ENCODE results near the gene BNC1.

The BNC1 gene

DNA sequence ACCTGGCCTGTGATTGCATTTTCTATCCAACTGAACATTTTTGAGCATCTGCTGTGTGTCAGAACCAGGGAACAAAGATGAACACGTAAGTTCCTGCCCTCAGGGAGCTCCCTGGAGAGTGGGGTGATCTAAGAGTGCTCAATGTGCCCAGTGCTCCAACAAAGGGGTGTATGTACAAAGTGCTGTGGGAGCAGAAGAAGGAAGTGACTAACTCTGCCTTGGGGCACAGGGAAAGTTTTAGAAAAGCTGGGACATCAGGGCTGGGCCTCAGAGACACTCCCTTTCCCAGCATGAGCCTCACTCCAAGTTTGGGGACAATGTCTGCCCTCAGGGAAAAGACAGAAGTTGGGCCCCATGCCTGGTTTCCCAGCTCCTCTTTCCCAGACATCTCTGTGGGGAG lies 27.6 kb upstream of the BNC1 start:
- Histone ChIP-seq H3K27ac (ENCODE audit: low read depth, low read length) (no peak overlapping the region), H3K36me3 (ENCODE audit: insufficient read depth, low read length) (no peaks in the 10 kb centered on the region), H3K9ac (ENCODE audit: low read length) (no peak overlapping the region), H3K4me1 (ENCODE audit: insufficient read depth, low read length) (no peaks in the 10 kb centered on the region), H3K27me3 (ENCODE audit: control insufficient read depth in 1 of 2, insufficient read depth in 2 of 2, low read length in 2 of 2) (peaks cover 0 to under 1% of the 10 kb centered on the region in 2 donors), H3K9me3 (ENCODE audit: low read length) (no peaks in the 10 kb centered on the region), H3K4me3 (ENCODE audit: low read depth in 1 of 2, low read length in 2 of 2) (no peak overlapping the region)

DNA sequence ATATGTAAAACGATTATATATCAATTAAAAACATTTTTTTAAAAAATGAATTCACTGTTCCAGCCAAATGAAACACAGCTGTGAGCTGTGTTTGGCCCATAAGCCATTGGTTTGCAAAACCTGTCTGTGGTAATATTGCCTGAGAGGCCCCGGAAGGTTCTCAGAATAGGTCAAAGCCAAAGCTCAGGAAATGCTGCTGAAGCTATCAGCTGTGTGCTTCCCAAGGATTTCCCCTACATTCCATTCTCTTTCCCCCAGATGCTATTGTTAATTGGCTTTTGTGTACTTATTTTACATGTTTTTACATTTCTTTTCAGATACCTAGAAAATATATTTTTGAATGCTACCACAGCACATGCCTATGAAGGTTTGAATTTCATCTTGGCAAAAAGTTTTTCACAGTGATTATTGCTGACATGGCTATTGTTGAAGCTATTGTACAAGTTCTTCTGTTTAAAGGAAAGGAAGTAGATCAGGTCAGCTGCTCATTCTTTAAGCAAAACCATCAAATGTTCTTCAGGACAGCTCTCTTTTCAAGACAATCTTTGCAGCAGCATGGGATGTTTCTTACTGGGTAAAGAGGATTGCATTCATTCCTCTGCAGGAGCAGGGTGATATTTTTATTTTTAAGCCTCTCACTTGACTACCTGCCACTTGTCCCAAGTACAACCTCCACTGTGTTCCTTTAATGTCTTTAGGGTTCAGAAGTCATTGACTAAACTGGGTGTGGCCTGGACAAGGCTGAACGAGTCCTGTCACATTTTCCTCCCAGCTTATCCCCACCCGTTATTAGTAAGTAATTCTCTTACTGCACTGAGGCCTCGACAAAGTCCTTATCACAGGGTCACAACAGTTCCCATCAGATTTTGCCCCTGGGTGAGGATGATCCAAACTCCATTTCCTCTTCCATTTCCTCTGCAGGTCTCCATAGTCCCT lies 26.3 kb upstream of the BNC1 start:
- no peak overlapping the region for H3K27ac ChIP-seq (ENCODE audit: low read depth, low read length)
- peaks cover 0 to 6% of the 10 kb centered on the region in 2 donors for H3K27me3 ChIP-seq (ENCODE audit: control insufficient read depth in 1 of 2, insufficient read depth in 2 of 2, low read length in 2 of 2)
- H3K9me3 ChIP-seq (ENCODE audit: low read length), result no peaks in the 10 kb centered on the region

DNA sequence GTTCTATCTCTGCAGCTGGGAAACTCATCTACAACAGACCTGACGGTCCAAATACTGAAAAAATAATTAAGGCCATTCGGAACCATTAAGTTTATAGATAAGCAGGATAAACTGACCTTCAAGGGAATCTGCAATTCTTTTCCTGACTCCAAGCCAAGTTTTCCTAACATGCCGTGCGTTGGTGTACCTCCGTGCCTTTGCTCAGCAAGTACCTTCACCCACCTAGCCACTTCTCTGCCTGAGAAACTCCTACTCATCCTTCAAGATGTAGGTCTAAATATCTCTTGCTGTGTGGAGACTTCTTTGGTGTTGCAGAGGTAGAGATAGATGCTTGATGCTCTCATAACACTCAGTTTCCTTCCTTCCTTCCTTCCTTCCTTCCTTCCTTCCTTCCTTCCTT lies 24.2 kb upstream of the BNC1 start:
- H3K27ac ChIP-seq (ENCODE audit: low read depth, low read length), result no peak overlapping the region
- H3K9ac ChIP-seq (ENCODE audit: low read length), result no peak overlapping the region
- H3K9me3 ChIP-seq (ENCODE audit: low read length), result no peaks in the 10 kb centered on the region
- H3K27me3 ChIP-seq (ENCODE audit: control insufficient read depth in 1 of 2, insufficient read depth in 2 of 2, low read length in 2 of 2), result peaks cover 0 to 10% of the 10 kb centered on the region in 2 donors
- no peaks in the 10 kb centered on the region for H3K4me1 ChIP-seq (ENCODE audit: insufficient read depth, low read length)
- H3K36me3 ChIP-seq (ENCODE audit: insufficient read depth, low read length), result no peaks in the 10 kb centered on the region
- no peak overlapping the region for H3K4me3 ChIP-seq (ENCODE audit: low read depth in 1 of 2, low read length in 2 of 2)

More for the DNA sequence above, 26.3 kb upstream of the BNC1 start:
- Histone ChIP-seq H3K4me1 (ENCODE audit: insufficient read depth, low read length) (no peaks in the 10 kb centered on the region), H3K9ac (ENCODE audit: low read length) (no peak overlapping the region), H3K4me3 (ENCODE audit: low read depth in 1 of 2, low read length in 2 of 2) (no peak overlapping the region), H3K36me3 (ENCODE audit: insufficient read depth, low read length) (no peaks in the 10 kb centered on the region)

DNA sequence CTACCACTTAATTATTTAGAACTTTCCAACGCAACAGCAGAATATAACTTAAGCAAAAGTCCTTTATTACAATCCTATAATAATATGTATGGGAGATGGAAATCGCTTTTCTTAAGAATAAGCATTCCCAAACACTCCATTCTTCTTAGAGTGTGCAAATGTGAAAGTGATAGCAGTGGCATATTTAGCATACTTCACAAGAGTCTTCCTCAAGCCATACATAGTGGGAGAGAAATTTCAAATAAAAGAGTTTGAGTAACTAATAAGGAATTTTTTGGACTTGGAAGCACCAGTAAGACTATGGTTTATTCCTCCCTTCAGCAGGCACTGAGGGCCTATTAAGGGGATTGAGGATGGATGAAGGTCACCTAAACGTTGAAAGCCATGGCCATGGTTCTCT lies 22.1 kb upstream of the BNC1 start:
- Histone ChIP-seq H3K4me1 (ENCODE audit: insufficient read depth, low read length) (no peaks in the 10 kb centered on the region), H3K27me3 (ENCODE audit: control insufficient read depth in 1 of 2, insufficient read depth in 2 of 2, low read length in 2 of 2) (peaks cover 0 to 10% of the 10 kb centered on the region in 2 donors), H3K27ac (ENCODE audit: low read depth, low read length) (no peak overlapping the region), H3K36me3 (ENCODE audit: insufficient read depth, low read length) (no peaks in the 10 kb centered on the region), H3K4me3 (ENCODE audit: low read depth in 1 of 2, low read length in 2 of 2) (no peak overlapping the region), H3K9ac (ENCODE audit: low read length) (no peak overlapping the region), H3K9me3 (ENCODE audit: low read length) (no peaks in the 10 kb centered on the region)

DNA sequence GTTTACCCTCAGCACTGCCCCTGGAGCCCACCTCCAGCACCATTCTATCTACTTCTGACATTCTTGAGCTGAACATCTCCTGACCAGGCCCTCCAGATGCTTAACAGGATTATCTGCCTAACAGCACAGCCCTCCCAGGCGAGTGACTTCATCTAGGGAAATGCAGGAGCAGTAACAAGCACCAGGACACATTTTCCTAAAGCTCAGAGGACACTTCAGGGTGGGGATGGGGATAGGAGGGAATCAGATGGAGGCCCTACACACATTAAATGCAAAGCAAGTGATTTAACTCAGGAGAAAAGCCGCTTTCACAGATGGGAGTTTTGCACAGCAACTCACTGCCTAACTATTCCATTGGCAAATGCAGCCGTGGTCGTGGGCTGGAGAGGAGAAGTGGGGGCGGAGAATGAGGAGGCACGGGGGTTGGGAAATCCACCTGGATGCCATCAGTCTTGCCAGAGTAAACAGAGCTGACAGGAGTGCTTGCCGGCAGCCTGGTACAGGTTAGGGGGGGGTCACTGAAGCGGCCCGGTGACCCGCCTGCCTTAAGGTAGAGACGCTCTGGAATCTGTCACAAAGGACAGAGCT lies 21.3 kb upstream of the BNC1 start:
- H3K4me3 ChIP-seq (ENCODE audit: low read depth in 1 of 2, low read length in 2 of 2), result no peak overlapping the region
- H3K9ac ChIP-seq (ENCODE audit: low read length), result no peak overlapping the region
- no peaks in the 10 kb centered on the region for H3K36me3 ChIP-seq (ENCODE audit: insufficient read depth, low read length)
- H3K4me1 ChIP-seq (ENCODE audit: insufficient read depth, low read length), result no peaks in the 10 kb centered on the region
- no peaks in the 10 kb centered on the region for H3K9me3 ChIP-seq (ENCODE audit: low read length)
- peaks cover 0 to 10% of the 10 kb centered on the region in 2 donors for H3K27me3 ChIP-seq (ENCODE audit: control insufficient read depth in 1 of 2, insufficient read depth in 2 of 2, low read length in 2 of 2)
- H3K27ac ChIP-seq (ENCODE audit: low read depth, low read length), result no peak overlapping the region

DNA sequence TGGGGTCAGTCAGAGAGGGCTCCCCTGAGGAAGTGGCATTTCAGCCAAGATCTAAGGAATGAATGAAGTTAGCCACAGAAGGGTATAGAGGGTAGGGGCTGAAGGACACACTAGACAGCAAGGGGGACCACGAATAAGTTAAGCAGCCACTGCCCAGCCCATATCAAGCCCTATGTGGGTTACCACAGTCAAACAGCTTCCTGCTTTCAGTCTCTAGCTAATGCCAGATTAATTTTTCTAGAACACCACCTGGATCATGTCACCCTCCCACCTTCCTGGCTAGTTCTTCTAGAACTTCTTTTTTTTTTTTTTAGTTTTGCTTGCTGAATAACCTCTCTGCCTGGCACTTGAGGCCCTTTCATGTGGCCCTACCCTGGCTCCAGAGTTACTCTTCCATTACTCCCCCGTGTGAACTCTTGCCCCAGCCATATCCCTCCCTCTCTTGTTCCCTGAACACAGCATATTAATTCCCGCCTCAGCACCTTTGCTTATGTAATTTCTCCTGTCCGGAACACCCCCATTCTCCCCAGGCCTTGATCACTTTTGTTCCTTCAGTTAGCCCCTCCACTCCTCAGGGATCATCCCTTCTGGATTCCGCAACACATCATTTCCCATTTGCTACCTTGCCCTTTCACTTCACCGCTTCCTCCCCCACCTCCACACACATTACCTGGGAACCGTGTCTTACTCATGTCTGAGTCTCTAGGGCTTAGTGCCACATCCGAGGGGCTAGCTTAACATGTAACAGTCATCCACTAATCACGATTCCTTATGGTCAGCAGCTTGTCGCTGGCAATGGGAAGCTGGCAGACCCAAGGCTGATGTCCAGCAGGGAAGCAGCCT lies 20.6 kb upstream of the BNC1 start:
- H3K9ac ChIP-seq (ENCODE audit: low read length), result no peak overlapping the region
- H3K27me3 ChIP-seq (ENCODE audit: control insufficient read depth in 1 of 2, insufficient read depth in 2 of 2, low read length in 2 of 2), result peaks cover 0 to 10% of the 10 kb centered on the region in 2 donors
- no peaks in the 10 kb centered on the region for H3K9me3 ChIP-seq (ENCODE audit: low read length)
- no peaks in the 10 kb centered on the region for H3K36me3 ChIP-seq (ENCODE audit: insufficient read depth, low read length)
- no peak overlapping the region for H3K27ac ChIP-seq (ENCODE audit: low read depth, low read length)
- H3K4me1 ChIP-seq (ENCODE audit: insufficient read depth, low read length), result no peaks in the 10 kb centered on the region
- H3K4me3 ChIP-seq (ENCODE audit: low read depth in 1 of 2, low read length in 2 of 2), result no peak overlapping the region

DNA sequence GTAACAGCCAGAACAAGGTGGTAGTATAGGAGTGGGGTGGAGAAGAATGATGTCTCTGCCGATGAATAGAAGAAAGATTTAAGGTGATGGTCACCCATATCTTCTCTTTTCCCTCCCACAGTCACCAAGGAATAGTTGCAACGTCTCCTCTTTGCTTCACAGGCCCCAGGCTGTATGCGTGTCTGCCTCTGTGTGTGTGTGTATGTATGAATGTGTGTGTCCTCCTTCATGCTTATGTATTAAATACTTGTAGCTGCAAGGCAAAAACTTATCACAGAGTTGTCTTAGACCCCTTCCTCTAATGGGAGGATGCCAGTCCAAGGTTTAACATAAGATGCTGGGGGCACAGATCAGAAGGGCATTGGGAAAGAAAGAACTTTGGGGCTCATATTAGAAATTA lies 19.1 kb upstream of the BNC1 start:
- no peaks in the 10 kb centered on the region for H3K9me3 ChIP-seq (ENCODE audit: low read length)
- H3K27me3 ChIP-seq (ENCODE audit: control insufficient read depth in 1 of 2, insufficient read depth in 2 of 2, low read length in 2 of 2), result peaks cover 0 to 10% of the 10 kb centered on the region in 2 donors
- no peak overlapping the region for H3K4me3 ChIP-seq (ENCODE audit: low read depth in 1 of 2, low read length in 2 of 2)
- no peaks in the 10 kb centered on the region for H3K36me3 ChIP-seq (ENCODE audit: insufficient read depth, low read length)
- H3K9ac ChIP-seq (ENCODE audit: low read length), result no peak overlapping the region
- no peaks in the 10 kb centered on the region for H3K4me1 ChIP-seq (ENCODE audit: insufficient read depth, low read length)
- H3K27ac ChIP-seq (ENCODE audit: low read depth, low read length), result no peak overlapping the region

DNA sequence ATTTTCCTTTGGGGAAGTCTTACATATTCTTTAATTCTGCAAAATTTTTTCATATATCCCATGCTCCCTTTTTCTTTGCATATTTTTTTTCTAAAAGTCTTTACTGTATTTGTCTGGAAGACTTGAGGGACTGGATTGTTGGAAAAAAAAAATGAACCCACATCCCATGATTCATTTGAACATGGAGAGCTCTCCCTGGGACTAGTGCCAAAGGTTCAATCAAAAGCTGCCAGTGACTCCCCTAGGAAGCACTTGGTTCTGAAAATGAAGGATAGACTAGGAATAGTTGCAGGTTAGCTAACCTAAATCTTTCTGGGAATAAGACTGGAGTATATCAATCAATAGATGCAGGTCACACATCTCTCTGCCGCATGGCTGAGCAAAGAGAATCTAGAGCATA lies 16.4 kb upstream of the BNC1 start:
- Histone ChIP-seq H3K27ac (ENCODE audit: low read depth, low read length) (no peak overlapping the region), H3K27me3 (ENCODE audit: control insufficient read depth in 1 of 2, insufficient read depth in 2 of 2, low read length in 2 of 2) (peaks cover 0 to 4% of the 10 kb centered on the region in 2 donors), H3K9ac (ENCODE audit: low read length) (no peak overlapping the region), H3K4me3 (ENCODE audit: low read depth in 1 of 2, low read length in 2 of 2) (no peak overlapping the region), H3K9me3 (ENCODE audit: low read length) (no peaks in the 10 kb centered on the region), H3K4me1 (ENCODE audit: insufficient read depth, low read length) (no peaks in the 10 kb centered on the region), H3K36me3 (ENCODE audit: insufficient read depth, low read length) (no peaks in the 10 kb centered on the region)

DNA sequence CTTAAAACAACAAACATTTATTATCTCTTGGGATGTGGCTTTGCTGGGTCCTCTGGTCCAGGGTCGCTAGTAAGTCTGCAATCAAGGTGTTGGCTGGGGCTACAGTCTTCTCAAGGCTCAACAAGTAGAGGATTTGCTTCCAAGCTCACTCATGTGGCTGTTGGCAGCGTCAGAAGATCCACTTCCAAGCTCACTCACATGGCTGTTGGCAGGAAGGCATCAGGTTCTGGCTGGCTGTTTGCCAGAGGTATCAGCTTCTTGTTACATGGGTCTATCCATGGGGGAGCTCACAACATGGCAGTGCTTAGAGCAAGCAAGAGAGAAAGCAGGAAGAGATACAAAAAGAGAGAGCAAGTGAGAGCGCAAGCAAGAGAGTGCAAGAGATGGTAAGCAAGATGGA lies 15.0 kb upstream of the BNC1 start:
- H3K4me3 ChIP-seq (ENCODE audit: low read depth in 1 of 2, low read length in 2 of 2), result no peak overlapping the region
- no peak overlapping the region for H3K9ac ChIP-seq (ENCODE audit: low read length)
- H3K9me3 ChIP-seq (ENCODE audit: low read length), result no peaks in the 10 kb centered on the region
- H3K27me3 ChIP-seq (ENCODE audit: control insufficient read depth in 1 of 2, insufficient read depth in 2 of 2, low read length in 2 of 2), result no peaks in the 10 kb centered on the region
- no peaks in the 10 kb centered on the region for H3K36me3 ChIP-seq (ENCODE audit: insufficient read depth, low read length)
- H3K27ac ChIP-seq (ENCODE audit: low read depth, low read length), result no peak overlapping the region
- H3K4me1 ChIP-seq (ENCODE audit: insufficient read depth, low read length), result no peaks in the 10 kb centered on the region

DNA sequence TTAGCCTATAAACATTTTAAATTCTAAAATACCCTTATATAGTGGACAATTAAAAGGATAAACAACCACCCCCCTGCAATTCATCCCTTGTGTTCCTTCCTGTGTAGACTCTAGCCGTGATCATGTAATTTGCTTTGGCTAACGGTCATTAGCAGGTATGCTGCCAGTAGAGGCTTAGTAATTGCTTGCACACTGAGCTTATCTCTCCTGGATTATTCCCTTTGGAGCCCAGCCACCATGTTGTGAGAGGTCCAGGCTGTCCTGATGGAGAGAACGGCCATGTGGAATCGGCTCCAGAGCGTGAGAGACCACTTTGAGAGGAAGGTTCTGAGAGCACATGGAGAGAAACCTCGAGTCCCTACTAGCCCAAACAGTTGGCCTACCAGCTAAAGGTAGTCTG lies 11.0 kb upstream of the BNC1 start:
- Histone ChIP-seq H3K9ac (ENCODE audit: low read length) (no peak overlapping the region), H3K4me3 (ENCODE audit: low read depth in 1 of 2, low read length in 2 of 2) (no peak overlapping the region), H3K27ac (ENCODE audit: low read depth, low read length) (no peak overlapping the region), H3K36me3 (ENCODE audit: insufficient read depth, low read length) (no peaks in the 10 kb centered on the region), H3K27me3 (ENCODE audit: control insufficient read depth in 1 of 2, insufficient read depth in 2 of 2, low read length in 2 of 2) (no peaks in the 10 kb centered on the region), H3K9me3 (ENCODE audit: low read length) (no peaks in the 10 kb centered on the region), H3K4me1 (ENCODE audit: insufficient read depth, low read length) (no peaks in the 10 kb centered on the region)

DNA sequence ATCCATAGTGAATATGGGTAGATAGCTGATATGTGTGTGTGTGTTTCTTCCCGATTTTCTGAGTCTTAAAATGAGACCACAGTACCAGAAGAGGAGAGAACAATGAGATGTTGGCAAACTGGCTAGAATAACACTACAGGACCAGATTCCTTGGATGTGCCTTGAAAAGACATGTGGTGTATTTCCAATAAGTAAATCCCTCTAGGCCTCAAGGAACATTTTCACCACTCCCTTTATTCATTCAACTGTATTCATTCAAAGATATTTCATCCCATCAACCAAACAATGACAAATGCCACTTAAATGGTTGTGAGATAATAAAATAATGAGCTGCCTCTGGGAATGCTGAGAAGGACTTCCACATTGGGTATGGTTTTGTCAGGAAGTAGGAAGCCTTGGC lies 8.7 kb upstream of the BNC1 start:
- Histone ChIP-seq H3K27ac (ENCODE audit: low read depth, low read length) (no peak overlapping the region), H3K27me3 (ENCODE audit: control insufficient read depth in 1 of 2, insufficient read depth in 2 of 2, low read length in 2 of 2) (no peaks in the 10 kb centered on the region), H3K4me1 (ENCODE audit: insufficient read depth, low read length) (no peaks in the 10 kb centered on the region), H3K9me3 (ENCODE audit: low read length) (no peaks in the 10 kb centered on the region), H3K4me3 (ENCODE audit: low read depth in 1 of 2, low read length in 2 of 2) (no peak overlapping the region), H3K9ac (ENCODE audit: low read length) (no peak overlapping the region), H3K36me3 (ENCODE audit: insufficient read depth, low read length) (no peaks in the 10 kb centered on the region)
